GM08714 (cell line): ENCODE results near the gene SERPINB7.

Experiments
- H3K4me3 ChIP-seq: fragments of 200-500 bp; sonication (Bioruptor generic); 2 replicates; pipeline ENCODE4 v1.5.1; 2014; ENCODE audit warnings: mild to moderate bottlenecking, low read length, inconsistent platforms
- ZNF274 ChIP-seq: IDR thresholded peaks from 2 replicates; pipeline ENCODE4 v1.6.1; 2012; ENCODE audit warnings: mild to moderate bottlenecking, low read depth, low read length

The SERPINB7 gene

DNA sequence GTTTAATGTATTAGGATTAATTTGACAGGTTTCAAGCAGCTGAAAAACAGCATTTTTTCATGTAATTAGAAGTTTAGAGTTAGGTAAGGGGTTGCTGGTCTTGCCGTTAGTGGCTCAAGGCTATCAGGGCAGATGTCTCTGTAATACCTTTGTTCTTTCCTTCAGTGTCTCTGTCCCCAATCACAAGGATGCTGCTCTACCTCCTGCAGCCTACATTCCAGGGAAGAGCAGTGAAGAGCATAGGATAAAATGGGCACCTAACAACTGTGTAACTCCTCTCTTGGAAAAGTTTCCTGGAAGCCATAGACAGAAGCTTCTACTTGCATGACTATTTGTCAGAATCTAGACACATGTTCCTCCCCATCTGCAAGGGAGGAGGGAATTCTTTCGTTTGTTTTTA, 9.4 kb upstream of the SERPINB7 start:
- TF ChIP-seq ZNF274, result no peak
- H3K4me3 ChIP-seq, result no peak overlapping the region

DNA sequence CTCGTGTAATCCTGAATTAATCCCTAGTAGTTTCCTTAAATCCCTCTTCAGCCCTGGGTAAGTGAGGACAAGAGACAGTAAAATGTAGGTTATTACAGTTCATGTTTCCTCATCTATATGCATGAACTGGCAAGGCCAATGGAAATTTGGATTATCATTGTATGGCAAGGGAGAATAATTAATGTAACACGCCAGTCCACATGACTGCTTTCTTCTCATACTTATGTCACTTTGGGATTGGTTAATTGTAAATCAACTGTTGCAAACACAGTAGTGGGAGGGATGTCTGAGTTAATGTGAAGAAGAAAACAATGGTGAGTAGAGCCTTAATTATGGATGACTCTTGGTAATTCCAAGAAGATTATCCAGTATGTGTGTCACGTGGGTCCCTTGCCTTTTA, 1.7 kb upstream of the SERPINB7 start:
- no peak for TF ChIP-seq ZNF274
- no peak overlapping the region for H3K4me3 ChIP-seq

DNA sequence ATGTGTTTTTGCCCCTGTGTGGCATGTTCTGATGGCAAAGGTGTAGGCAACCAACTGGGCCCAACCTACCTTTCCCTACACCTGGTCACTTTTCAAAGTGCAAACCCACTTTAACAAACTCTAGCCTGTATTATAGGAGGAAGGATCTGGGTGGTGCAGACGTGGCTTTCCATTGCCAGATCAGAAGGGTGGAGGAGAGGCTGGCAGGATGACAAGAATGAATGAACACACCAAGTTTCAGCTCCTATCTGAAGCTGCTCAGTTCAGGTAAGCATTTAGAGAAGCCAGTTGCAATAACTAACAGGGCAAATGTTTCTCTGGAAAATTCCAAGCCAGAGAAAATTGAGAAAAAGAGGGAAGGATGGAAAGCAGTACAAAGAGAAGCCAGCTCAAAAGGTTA, 707 bp upstream of the SERPINB7 start:
- no peak overlapping the region for H3K4me3 ChIP-seq
- TF ChIP-seq ZNF274, result no peak

DNA sequence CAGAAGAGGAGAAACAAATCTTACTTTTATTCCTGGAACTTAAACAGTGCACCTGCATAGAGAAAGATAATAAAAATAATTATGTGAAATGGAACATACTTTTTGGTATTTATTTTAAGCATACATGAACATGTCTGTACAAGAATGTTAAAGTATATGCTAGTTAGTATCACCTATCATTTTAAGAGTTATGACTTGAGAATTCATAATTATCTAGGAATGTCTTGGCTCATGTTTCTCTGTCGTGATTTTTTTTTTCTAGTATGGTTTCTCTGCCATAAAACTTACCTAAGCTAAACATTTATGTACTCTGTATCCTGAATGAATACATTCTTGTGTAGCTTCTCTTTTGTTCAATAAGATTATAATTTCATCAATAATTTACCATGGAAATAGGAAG, 4.2 kb downstream of the SERPINB7 start:
- TF ChIP-seq ZNF274, result no peak
- H3K4me3 ChIP-seq, result no peak overlapping the region

DNA sequence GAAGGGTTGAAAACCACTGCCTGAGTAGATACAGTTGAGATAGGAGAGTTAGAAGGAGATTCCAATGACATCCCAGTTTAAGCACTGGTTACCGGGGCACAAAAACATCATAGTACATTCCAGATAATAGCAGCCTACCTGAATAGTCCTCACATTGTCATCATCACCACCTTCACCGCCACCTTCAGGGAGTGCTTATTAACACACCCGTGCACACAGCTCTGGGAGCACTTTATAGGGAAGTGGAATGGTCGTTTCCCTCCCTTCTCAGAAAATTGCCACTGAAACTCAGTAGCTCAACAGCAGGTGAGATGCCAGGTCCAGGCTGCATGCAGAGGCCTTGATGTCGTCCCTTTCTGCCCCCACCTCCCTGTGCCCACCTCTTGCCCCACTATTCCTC, 8.2 kb downstream of the SERPINB7 start:
- no peak overlapping the region for H3K4me3 ChIP-seq
- TF ChIP-seq ZNF274, result no peak

DNA sequence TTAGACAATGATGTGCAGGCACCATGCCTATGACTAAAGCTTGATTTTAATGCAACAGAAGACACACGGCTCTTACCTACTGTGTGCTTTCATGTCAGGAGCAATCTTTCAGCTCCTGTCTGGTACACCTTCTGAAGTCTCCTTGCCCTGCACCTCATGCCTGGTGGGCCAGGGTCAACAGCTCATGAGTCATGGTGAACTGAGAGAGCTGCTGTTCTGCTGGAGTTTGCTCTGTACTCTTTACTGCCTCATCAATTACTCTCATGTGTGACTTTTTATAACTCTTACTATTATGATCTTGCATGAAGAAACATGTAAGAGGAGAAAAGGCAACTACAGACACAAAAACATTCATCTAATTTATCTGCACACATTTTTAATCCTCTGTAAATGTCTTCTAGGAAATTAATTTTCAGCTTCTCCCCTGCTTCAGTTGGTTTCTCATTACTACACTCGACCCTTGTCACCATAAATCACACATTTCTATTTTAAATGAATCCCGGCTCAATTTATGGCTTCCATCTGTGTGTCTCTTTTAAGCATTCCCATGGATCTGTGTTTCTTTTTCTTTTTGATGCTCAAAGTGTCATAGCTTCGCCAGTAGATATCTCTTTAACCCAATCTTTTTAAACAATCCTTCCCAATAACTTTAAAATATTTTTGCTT, 9.7 kb downstream of the SERPINB7 start:
- no peak overlapping the region for H3K4me3 ChIP-seq
- TF ChIP-seq ZNF274, result no peak

DNA sequence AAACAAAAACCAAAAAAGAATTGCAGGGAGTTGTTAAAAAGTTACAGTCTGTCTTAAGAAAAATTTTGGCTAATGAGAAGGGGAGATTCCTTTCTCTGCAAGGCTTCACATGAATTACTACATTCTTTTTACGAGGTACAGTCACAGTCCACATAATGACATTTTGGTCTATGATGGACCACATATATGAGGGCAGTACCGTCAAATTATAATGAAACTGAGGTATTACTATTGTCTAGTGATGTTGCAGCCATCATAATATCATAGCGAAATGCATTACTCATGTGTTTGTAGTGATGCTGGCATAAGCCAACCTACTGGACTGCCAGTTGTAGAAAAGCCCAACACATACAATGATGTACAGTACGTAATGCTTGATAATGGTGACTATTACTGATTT, 12.5 kb downstream of the SERPINB7 start:
- TF ChIP-seq ZNF274, result no peak
- H3K4me3 ChIP-seq, result no peak overlapping the region

DNA sequence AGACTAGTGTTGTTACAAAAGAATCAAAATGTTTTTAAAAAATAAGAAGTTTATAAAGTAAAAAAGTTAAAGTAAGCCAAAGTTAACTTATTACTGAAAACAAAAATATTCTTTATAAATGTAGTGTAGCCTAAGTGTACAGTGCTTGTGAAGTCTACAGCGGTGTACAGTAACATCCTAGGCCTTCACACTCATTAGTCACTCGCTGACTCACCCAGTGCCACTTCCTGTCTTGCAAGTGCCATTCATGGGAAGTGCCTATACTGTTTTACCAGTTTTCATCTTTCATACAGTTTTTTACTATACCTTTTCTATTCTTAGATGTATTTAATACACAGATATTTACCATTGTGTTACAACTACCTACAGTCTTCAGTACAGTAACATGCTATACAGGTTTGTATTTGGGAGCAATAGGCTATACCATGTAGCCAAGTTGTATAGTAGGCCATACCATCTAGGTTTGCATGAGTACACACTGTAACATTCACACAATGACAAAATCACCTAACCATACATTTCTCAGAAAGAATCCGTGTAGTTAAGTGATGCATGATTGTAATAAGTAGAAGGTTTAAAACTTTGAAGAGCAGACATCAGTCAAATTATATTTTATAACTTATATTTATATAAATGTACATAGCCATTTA, 13.4 kb downstream of the SERPINB7 start:
- no peak for TF ChIP-seq ZNF274
- no peak overlapping the region for H3K4me3 ChIP-seq

DNA sequence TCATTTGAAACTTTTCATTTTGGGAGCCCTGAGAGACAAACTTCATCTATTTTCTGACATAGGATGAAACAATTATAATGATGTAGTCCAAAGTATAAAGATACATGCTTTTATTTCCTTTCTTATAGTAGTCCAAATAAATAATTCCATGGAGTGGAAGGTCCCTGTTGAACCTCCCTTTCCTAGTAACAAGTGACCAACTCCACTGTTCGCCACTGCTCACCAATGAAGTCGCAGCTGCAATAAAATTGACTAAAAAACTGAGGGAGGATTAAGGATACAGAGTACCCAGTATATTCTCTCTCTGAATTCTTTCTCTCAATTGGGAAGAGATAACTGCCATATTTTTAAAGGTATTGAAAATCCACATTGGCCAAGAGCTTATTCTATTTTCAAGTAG, 14.1 kb downstream of the SERPINB7 start:
- no peak for TF ChIP-seq ZNF274
- no peak overlapping the region for H3K4me3 ChIP-seq

DNA sequence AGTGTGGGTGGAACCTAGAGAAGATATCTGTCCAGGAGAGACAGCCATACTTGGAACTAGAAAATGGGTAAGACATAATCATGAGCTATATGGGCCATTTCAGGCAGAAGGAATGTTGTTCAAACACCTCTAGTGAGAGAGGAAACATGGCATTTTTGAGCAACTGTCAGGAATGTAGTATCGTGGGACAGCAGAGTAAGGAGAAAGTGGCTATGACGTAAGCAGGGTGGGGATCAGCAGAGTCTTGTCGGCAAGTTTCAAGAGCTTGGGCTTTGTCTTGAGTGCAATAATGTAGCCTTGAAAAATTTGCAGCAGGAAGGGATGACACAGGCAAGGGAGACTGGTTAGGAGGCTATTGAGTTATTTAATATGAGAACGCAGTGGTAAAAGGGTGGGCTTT, 20.4 kb downstream of the SERPINB7 start:
- H3K4me3 ChIP-seq, result no peak overlapping the region
- TF ChIP-seq ZNF274, result no peak

DNA sequence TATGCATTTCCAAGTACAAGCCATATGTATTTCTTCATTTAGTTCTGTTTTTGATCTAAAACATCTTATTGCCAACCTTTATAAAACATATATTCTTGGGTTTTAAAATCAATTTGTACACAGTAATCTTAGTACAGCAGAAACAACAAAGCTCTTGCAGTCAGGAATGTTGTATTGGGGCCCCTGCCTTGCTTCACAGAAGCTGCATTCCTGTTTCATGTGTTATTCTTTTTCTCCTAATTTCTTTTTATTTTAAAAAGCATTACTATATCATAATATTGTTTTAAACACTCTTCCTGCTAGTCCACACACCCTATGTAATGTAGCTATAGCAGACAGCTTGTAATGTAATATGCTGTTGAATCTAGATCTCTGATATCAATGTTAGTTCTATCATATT, 24.0 kb downstream of the SERPINB7 start:
- no peak for TF ChIP-seq ZNF274
- H3K4me3 ChIP-seq, result no peak overlapping the region

DNA sequence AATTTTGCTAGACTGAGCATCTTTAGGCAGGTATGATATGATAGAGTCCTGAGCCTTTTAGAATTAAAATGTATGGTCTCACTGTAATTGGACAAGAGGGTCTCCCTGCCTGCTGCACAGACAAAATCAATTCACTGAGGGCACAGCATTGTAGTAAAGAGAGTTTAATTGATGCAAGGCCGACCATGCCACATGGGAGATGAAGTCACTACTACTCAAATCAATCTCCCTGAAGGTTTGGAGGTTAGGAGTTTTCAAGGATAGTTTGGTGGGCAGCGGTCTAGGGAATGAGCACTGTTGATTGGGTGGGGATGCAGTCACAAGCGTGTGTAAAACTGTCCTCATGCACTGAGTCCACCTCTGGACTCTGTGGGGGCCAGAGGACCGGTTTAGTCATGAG, 26.1 kb downstream of the SERPINB7 start:
- no peak for TF ChIP-seq ZNF274
- no peak overlapping the region for H3K4me3 ChIP-seq

DNA sequence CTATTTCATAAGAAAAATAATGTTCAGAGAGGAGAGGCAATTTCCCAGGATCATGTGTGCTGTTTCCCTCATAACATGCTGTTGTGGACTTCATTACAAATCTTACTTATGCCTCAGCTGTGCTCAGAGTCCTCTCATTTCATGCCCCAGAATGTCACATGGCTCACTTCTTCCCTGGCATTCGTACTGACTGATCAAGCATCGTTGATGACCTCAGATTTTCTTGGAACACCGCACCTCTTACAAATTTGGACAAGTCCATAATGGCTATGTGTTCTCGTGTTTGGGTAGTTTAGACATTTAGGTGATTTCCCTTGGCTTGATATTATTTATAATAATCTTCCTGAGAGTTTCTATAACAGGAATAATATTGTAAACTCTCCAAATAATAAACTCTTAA, 32.9 kb downstream of the SERPINB7 start:
- H3K4me3 ChIP-seq, result no peak overlapping the region
- TF ChIP-seq ZNF274, result no peak

DNA sequence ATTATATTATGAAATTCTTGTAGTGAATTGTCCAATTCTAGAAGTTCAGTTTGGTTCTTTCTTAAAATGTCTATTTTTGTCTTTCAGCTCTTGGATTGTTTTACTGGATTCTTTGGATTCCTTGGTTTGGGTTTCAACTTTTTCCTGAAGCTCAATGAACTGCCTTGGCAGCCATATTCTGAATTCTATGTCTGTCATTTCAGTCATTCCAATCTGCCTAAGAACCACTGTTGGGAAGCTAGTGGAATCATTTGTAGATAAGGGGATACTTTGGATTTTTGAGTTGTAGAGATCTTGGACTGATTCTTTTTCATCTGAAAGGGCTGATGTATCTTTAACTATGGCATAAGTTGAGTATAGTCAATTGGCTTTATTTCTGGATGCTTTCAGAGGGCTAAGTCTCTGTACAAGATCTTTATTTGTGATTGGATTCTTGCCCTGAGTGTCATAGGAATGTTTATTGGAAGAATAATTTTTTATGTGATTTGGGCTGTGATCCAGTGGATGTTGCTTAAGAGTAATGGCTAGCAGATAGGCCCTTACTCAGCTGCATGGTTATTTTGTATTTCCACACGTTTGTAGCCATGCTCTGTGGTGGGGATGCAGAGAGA, 42.3 kb downstream of the SERPINB7 start:
- TF ChIP-seq ZNF274, result no peak
- H3K4me3 ChIP-seq, result no peak overlapping the region

DNA sequence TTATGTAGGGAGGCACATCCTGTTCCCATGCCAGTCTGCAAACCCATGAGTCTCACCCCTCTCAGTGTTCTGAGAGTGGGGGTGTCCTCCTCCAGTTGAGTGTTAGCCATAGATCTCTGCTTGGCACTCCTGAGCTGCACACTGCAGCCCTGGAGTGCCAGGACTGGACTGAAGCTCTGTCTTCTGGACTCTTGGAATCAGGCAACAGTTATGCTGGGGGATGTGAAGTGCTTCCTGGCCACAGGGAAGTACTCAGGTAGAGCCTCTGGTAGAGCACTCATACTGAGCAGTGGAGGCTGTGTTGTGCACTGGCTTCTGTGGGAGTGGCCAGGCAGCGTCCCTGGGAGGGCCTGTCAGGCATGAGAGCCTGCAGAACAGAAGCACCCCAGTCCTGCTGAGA, 43.0 kb downstream of the SERPINB7 start:
- no peak for TF ChIP-seq ZNF274

DNA sequence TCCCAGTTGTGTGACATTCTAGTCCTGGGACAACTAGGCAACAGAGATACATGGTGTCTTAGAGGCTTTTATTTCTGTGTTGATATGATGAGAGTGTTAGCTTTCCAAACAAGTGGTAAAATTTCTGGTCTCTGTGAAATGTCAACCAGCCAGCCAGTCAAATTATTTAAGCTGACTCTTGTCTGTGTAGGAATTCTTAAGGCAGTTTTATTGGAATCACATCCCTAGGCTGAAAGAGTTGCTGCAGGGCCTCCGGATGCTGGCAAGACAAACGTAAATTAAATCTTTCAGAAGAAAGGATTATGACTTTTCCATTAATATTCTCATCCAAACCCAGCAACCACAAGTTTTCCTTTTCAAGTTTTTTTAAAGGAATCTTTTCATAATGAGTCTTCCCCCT, 44.6 kb downstream of the SERPINB7 start:
- H3K4me3 ChIP-seq, result no peak overlapping the region
- no peak for TF ChIP-seq ZNF274

More for the DNA sequence above, 43.0 kb downstream of the SERPINB7 start:
- no peak overlapping the region for H3K4me3 ChIP-seq

DNA sequence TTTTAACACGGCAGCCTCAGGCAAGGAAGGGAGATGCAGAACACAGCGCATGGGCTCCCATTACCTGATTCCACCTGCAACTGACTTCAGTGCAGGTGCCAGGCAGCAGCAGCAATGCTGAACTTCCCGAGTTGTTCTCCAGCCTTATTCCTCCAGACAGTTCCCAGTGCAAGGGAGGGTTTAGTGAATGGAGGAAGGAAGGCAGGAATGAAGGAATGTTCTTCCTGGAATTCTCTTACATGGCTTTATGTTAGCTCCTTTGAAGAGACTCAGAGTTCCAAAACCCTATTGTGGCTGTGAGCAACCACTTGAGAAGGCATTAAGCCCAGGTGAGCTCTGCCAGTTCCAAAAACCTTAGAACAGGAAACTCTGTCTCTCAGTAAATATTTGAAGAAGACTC, 45.5 kb downstream of the SERPINB7 start:
- TF ChIP-seq ZNF274, result no peak
- H3K4me3 ChIP-seq, result no peak overlapping the region
